Right cardiac atrium (tissue), 5 donors: ENCODE data around the gene PDGFD. TPM values are rescaled to one million over a fixed set of nuclear protein-coding genes. Genes with fewer than 3 reads are reported as not detected.

Experiments
- ATAC-seq, 2 donors: fragments of 200-7000 bp; cut with Tn5 transposase; one replicate each; pipeline versions ENCODE4 v1.8.0 to v1.9.1; 2020; ENCODE audit warnings: moderate library complexity in 2 of 2, mild to moderate bottlenecking in 1 of 2
- DNase-seq, 3 donors: peaks; one replicate each; pipeline ENCODE4 v3.0.0-alpha.2; 2020
- H3K27ac ChIP-seq: one replicate; pipeline ENCODE4 v1.5.1; 2013; ENCODE audit warnings: mild to moderate bottlenecking, low read length, control low read depth, moderate library complexity
- H3K27me3 ChIP-seq: one replicate; pipeline ENCODE4 v1.6.1; 2013; ENCODE audit not compliant: control insufficient read depth, insufficient read depth
- H3K4me1 ChIP-seq: one replicate; pipeline ENCODE4 v1.6.1; 2013; ENCODE audit warnings: low read length; ENCODE audit not compliant: control insufficient read depth, insufficient read depth
- H3K4me3 ChIP-seq: one replicate; pipeline ENCODE4 v1.5.1; 2013; ENCODE audit warnings: low read length, control low read depth
- H3K9me3 ChIP-seq: one replicate; pipeline ENCODE4 v1.6.1; 2013; ENCODE audit warnings: low read length; ENCODE audit not compliant: control insufficient read depth
- WGBS: extraction: QIAGEN DNeasy Blood & Tissue Kit; methylation state at CpG from one replicate; pipeline ENCODE4 v1.1.7; 2013; 5-methylcytosine and 5-hydroxymethylcytosine counted together
- intact Hi-C, 4 donors: fragments of 100-400 bp; cut with DNase I; formaldehyde crosslinking; loops; one replicate each; pipeline versions ENCODE4 v1.11.0 to v1.14.0; 2022 to 2023
- polyA plus RNA-seq: library from polyadenylated mRNA; stranded (reverse); fragments of 200-250 nt; gene quantifications from one replicate; pipeline ENCODE4 v1.2.3, GENCODE V29; 2013
- total RNA-seq, 4 donors: library from RNA; stranded (reverse); fragmentation: NEBNext Ultra II Directional; extraction: Animal tissue kit (Norgen Biotek cat#: 25700); gene quantifications; one replicate each; pipeline ENCODE4 v1.2.1, GENCODE V29; 2021
- donor health status: healthy with polysubstance abuse.
- donor health status: DM: no; HTN: yes; CAD: no.
- donor health status: DM: no; HTN: no; CAD: no.
- donor health status: DM: no; HTN: yes; CAD: no; lungs with severe emphysema.
- donor health status: DM: yes; HTN: yes; CAD: no.

Gene PDGFD
- total and polyA plus RNA-seq, 5 donors: 10.5 to 20.1 (median 15.8) TPM

DNA sequence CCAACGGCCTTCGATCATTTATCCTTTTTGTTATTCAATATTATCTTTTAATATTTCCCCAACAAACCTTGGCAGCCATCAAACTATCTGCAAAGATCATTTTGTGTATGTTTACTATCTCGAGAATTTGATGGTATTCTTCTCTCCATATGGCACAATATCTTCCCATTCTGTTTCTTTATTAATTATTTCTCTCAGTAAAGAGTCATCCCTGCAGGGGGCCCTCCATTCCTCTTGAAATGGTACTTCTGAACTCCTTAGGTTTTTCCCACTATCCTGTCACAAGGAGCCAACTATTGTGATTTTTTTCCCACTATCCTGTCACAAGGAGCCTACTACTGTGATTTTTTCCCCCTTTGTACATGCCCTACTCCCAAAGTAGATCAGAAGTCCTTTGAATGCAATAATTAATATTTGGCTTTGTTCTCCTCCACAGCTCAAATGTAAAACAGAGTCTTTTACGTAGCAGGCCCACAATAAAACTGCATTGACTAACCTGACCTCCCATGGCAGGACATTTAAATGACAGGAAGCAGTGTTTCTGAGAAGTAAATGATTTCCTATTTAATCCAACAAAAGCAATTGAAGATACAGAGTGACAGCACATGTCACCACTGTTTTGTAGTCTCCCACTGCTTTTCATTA lies 43.3 kb downstream of the PDGFD start:
- Histone ChIP-seq H3K4me3 (no peak overlapping the region), H3K27me3 (no peaks in the 10 kb centered on the region), H3K9me3 (no peaks in the 10 kb centered on the region), H3K4me1 (no peaks in the 10 kb centered on the region), H3K27ac (no peak overlapping the region)
- DNase-seq (no peak), ATAC-seq (no peak)
- WGBS: 76% methylated on average over 4 of the region's 4 CpGs
- intact Hi-C loops: no loop called here

DNA sequence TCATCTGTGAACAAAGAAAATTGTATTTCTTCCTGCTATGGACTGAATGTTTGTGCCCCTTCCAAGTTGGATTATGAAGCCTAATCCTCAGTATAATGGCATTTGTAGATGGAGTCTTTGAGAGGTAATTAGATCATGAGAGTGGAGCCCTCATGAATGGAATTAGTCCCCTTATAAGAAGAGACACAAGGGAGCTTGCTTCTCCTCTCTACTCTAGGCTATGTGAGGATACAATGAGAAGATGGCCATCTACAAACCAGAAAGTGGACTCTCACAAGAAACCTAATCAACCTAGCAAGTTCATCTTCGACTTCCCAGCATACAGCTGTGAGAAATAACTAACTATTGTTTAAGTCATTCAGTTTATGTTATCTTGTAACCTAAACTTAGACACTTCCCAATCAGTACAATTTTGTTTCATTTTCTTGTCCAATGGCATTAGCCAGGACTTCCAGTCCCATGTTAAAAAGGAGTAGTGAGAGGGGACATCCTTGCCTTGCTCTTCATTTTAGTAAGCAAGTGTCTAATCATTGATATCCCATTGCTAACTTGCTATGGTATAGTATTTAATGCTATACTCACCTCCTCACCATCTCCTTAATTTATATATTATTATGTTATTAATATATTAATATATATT lies 45.7 kb downstream of the PDGFD start:
- H3K27ac ChIP-seq: no peak overlapping the region
- no peaks in the 10 kb centered on the region for H3K9me3 ChIP-seq
- ATAC-seq (no peak), DNase-seq (no peak)
- no peak overlapping the region for H3K4me3 ChIP-seq
- H3K4me1 ChIP-seq: no peaks in the 10 kb centered on the region
- intact Hi-C loops: no loop called here
- no peaks in the 10 kb centered on the region for H3K27me3 ChIP-seq
- WGBS: 98% methylated on average over 1 of the region's 1 CpG

DNA sequence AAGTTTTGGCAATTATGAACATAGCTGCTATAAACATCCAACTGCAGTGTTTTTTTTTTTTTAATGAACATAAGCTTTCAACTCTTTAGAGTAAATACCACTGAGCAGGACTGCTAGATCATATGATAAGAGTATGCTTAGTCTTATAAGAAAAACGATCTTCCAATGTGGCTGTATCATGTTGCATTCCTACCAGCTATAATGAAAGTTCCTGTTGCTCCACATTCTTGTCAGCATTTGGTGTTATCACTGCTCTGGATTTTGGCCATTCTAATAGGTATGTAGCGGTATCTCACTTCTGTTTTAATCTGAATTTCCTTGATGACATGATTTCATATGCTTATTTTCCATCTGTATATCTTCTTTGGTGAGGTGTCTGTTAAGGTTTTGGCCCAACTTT lies 50.4 kb downstream of the PDGFD start:
- intact Hi-C loops: no loop called here
- Histone ChIP-seq H3K27ac (no peak overlapping the region), H3K27me3 (no peaks in the 10 kb centered on the region), H3K4me3 (no peak overlapping the region), H3K4me1 (no peaks in the 10 kb centered on the region), H3K9me3 (no peaks in the 10 kb centered on the region)
- 91% methylated on average over 2 of the region's 2 CpGs for WGBS
- no peak for DNase-seq
- ATAC-seq: no peak

DNA sequence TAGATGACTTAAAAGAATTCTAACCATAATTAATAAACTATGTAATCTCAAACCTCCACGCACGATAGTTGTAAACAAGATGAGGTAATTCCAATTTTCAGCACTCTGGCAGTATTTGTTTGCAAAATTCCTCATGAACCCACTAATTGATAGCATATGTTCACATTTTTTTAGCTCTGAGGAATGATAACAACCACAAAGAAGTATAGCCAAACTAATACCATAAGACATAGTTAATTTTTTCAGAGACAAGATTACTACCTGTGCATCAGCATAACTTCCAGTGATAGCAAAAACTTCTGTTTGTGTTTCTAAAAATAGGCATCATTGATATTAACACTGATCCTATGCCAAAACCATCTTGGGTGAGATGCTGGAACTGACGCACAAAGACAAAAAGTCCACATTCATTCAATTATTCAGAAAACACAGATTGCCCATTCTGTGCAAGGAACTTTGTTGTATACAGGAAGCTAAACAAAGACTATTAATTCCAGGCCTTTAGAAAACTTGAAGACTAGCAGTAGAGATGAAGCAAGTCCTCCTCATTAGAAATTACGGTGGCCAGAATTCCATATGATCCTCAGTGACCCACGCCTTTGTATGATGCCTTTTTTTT lies 57.7 kb downstream of the PDGFD start:
- intact Hi-C loops: no loop called here
- ATAC-seq: no peak
- no peak for DNase-seq
- WGBS: 68% methylated on average over 5 of the region's 5 CpGs
- Histone ChIP-seq H3K27ac (no peak overlapping the region), H3K4me3 (no peak overlapping the region), H3K4me1 (no peaks in the 10 kb centered on the region), H3K27me3 (no peaks in the 10 kb centered on the region), H3K9me3 (no peaks in the 10 kb centered on the region)

DNA sequence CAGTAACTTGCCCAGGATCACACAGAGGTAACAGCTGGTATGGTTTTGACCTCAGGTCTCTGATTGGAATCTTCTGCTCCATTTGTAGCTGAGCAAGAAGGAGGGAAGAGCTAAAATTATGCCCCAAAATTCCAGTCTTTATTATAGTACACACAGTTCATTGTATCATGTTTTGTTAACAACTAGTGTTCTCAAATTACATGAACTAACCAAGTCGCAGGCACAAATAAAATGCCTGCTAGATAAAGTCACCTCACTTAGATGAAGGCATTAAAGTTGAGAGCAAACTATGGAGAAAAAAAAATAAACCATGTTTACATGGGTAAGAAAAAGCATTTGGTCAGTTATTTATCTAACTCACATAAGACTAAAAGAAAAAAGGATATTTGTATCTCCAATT lies 58.8 kb downstream of the PDGFD start:
- DNase-seq (no peak), ATAC-seq (no peak)
- Histone ChIP-seq H3K27me3 (no peaks in the 10 kb centered on the region), H3K9me3 (no peaks in the 10 kb centered on the region), H3K4me1 (no peaks in the 10 kb centered on the region), H3K4me3 (no peak overlapping the region), H3K27ac (no peak overlapping the region)
- intact Hi-C loops: no loop called here
- WGBS: 49% methylated on average over 1 of the region's 1 CpG

DNA sequence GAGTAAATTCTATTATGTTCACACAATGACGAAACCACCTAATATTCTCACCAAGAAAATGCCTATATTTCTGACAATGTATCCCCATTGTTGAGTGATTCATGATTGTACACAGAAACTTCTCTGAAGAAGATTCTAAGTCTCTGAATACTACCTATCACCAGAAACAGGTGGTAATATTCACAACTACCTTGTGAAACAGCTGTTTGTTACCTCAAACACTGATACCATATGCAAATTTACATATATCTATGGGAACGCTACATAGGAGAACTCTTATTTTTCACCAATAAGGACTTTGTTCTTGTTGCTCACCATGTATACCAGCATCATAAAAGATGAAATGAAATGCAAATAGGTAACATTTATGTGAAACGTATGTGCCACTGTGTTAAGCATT lies 59.3 kb downstream of the PDGFD start:
- no peaks in the 10 kb centered on the region for H3K4me1 ChIP-seq
- intact Hi-C loops: no loop called here
- DNase-seq (no peak), ATAC-seq (no peak)
- no peaks in the 10 kb centered on the region for H3K27me3 ChIP-seq
- no peak overlapping the region for H3K27ac ChIP-seq
- no peak overlapping the region for H3K4me3 ChIP-seq
- H3K9me3 ChIP-seq: no peaks in the 10 kb centered on the region
- 88% methylated on average over 3 of the region's 3 CpGs for WGBS

DNA sequence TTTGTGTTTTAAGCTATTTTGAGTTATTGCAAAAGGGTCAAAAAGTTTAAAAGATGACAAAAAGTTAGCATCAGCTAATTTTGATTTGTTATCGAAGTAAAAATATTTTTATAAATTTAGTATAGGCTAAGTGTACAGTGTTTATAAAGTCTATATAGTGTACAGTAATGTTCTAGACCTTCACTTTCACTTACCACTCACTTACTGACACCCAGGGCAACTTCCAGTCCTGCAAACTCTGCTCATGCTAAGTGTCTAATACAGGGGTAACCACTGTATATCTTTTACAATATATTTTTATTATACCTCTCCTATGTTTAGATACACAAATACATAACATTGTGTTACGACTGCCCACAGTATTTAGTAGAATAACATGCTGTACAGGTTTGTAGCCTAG lies 59.7 kb downstream of the PDGFD start:
- intact Hi-C loops: no loop called here
- WGBS: 95% methylated on average over 2 of the region's 2 CpGs

DNA sequence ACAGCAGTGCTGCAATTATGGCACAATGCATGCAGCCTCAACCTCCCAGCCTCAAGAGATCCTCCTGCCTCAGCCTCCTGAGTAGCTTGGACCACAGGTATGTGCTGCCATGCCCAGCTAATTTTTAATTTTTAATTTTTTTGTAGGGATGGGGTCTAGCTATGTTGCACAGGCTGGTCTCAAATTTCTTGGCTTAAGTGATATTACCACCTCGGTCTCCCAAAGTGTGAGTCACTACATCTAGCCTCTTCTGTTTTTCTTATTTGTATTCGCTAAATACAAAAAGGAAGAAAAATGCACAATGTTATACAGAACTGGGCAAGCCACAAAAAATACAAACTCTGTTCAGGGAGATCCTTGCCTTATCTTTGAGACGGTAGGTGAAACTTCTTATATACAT lies 65.4 kb downstream of the PDGFD start:
- 63% methylated on average over 3 of the region's 3 CpGs for WGBS
- H3K4me1 ChIP-seq: peaks cover 2% of the 10 kb centered on the region
- H3K9me3 ChIP-seq: no peaks in the 10 kb centered on the region
- ATAC-seq: no peak
- intact Hi-C loops: no loop called here
- H3K4me3 ChIP-seq: no peak overlapping the region
- no peaks in the 10 kb centered on the region for H3K27me3 ChIP-seq
- no peak for DNase-seq
- no peak overlapping the region for H3K27ac ChIP-seq

More for the DNA sequence above, 59.7 kb downstream of the PDGFD start:
- DNase-seq (no peak), ATAC-seq (no peak)
- Histone ChIP-seq H3K4me1 (no peaks in the 10 kb centered on the region), H3K27me3 (no peaks in the 10 kb centered on the region), H3K4me3 (no peak overlapping the region), H3K27ac (no peak overlapping the region), H3K9me3 (no peaks in the 10 kb centered on the region)

DNA sequence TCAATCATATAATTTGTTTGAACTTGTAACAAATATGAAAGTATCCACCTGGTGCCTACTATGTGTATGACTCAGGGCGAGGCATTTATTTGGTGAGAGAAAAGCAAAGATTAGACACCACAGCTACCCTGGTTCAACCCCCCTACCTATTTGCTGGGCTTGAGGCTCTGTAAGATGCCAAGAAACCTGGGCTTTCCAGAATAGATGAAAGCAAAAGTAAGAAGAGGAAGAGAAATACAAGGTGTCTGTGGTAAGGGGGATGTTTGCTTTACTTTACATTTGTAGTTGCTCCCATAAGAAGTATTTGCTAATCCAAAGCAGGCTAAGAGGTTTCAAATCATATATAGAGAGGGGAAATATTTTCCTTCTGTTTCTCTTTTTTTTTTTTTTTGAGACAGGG lies 65.8 kb downstream of the PDGFD start:
- ATAC-seq (no peak), DNase-seq (no peak)
- 93% methylated on average over 1 of the region's 1 CpG for WGBS
- Histone ChIP-seq H3K9me3 (no peaks in the 10 kb centered on the region), H3K4me1 (peaks cover 2% of the 10 kb centered on the region), H3K4me3 (no peak overlapping the region), H3K27ac (no peak overlapping the region), H3K27me3 (no peaks in the 10 kb centered on the region)
- intact Hi-C loops: no loop called here

DNA sequence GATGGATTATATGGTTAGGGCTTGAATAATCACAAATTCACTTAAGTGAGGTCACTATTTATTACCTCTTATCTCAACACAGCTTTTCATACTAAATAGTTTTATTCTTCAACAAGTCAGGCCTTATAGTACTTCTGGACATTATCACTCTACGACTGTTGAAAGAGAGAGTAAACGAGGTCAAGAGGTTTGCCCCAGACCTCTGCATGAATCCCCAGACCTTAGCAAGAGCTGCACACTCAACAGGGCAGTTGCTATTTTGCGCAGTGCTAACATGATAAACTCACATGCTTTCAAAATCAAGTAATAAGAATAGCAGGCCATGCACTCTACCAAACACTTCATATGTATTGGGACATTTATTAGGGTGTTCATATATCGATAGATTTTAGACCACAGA lies 67.0 kb downstream of the PDGFD start:
- H3K4me1 ChIP-seq: peaks cover 2% of the 10 kb centered on the region
- H3K9me3 ChIP-seq: no peaks in the 10 kb centered on the region
- WGBS: 62% methylated on average over 4 of the region's 4 CpGs
- no peak overlapping the region for H3K27ac ChIP-seq
- DNase-seq (no peak), ATAC-seq (peak in 1 of 2 donors; percentile 61)
- H3K4me3 ChIP-seq: no peak overlapping the region
- H3K27me3 ChIP-seq: no peaks in the 10 kb centered on the region
- intact Hi-C loops: no loop called here

DNA sequence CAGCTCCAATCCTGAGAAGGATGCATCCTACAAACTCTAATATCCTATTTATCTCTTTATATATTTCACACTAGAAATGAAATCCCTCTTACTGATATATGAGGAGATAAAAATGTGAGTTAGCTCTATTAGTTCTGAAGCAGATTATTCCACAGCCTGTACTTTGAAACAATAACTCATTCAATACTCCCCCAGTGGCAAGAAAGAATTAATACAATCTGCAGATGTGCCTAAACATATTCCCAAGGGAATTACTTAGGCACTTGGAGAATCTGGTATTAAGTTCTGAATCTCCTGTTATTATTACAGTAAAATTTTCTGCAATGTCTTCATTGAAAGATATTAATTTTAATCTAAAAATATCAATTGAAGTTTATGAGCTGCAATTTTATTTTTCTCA lies 68.2 kb downstream of the PDGFD start:
- peaks cover 2% of the 10 kb centered on the region for H3K4me1 ChIP-seq
- no peaks in the 10 kb centered on the region for H3K27me3 ChIP-seq
- DNase-seq (no peak), ATAC-seq (no peak)
- H3K27ac ChIP-seq: no peak overlapping the region
- intact Hi-C loops: no loop called here
- H3K9me3 ChIP-seq: no peaks in the 10 kb centered on the region
- no peak overlapping the region for H3K4me3 ChIP-seq
